SK-N-SH (cell line): ENCODE results near the gene DLG2. TPM values are rescaled to one million over a fixed set of nuclear protein-coding genes. Genes with fewer than 3 reads are reported as not detected.

ENCODE experiments used
- CTCF ChIA-PET: fragments of 300-600, 350-600 bp; formaldehyde crosslinking; extraction: SDS; loops from one replicate; lab custom pipeline; 2021; lab: Yijun Ruan, JAX
- POLR2A ChIA-PET: fragments of 350-600 bp; sonication (Branson Sonifier 250); formaldehyde crosslinking; extraction: SDS; loops from one replicate; lab custom pipeline; 2020; ENCODE audit warnings: antibody characterized with exemption, inconsistent platforms; lab: Yijun Ruan, JAX
- DNase-seq: peaks from one replicate; pipeline ENCODE4 v3.0.0; 2012
- H2AFZ ChIP-seq: fragments of 200-600 bp; sonication (generic); 2 replicates; pipeline ENCODE4 v1.8.1; 2016; ENCODE audit warnings: antibody characterized with exemption, mild to moderate bottlenecking, low read depth
- H3F3A ChIP-seq: fragments of 200-600 bp; sonication (generic); replicated peaks from 2 replicates; pipeline ENCODE3; 2016; ENCODE audit warnings: antibody characterized with exemption, mild to moderate bottlenecking; ENCODE audit not compliant: insufficient read depth
- H3K27ac ChIP-seq, 2 experiments: fragments of 200-500 bp in 1 of 2; fragments of 200-600 bp in 1 of 2; sonication (Bioruptor generic) in 1 of 2; sonication (generic), shearing (Covaris generic) in 1 of 2; 2 replicates each; pipeline versions ENCODE4 v1.5.1 to v1.6.1; 2014 to 2016; ENCODE audit warnings: low read depth in 2 of 2, inconsistent platforms in 1 of 2, low read length in 1 of 2, mild to moderate bottlenecking in 1 of 2, mixed read lengths in 1 of 2
- H3K27me3 ChIP-seq: fragments of 200-600 bp; sonication (generic), shearing (Covaris generic); 2 replicates; pipeline ENCODE4 v1.6.1; 2016; ENCODE audit warnings: mixed run types; ENCODE audit not compliant: insufficient read depth
- H3K36me3 ChIP-seq, 2 experiments: fragments of 200-500 bp in 1 of 2; fragments of 200-600 bp in 1 of 2; sonication (Bioruptor generic) in 1 of 2; sonication (generic) in 1 of 2; replicated peaks in 1 of 2; 2 replicates each; pipeline versions ENCODE3 to v1.5.1; 2014 to 2016; ENCODE audit warnings: low read length in 1 of 2, mild to moderate bottlenecking in 1 of 2; ENCODE audit not compliant: insufficient read depth in 2 of 2, control insufficient read depth in 1 of 2
- H3K4me1 ChIP-seq, 2 experiments: fragments of 200-500 bp in 1 of 2; fragments of 200-600 bp in 1 of 2; sonication (Bioruptor generic) in 1 of 2; sonication (generic), shearing (Covaris generic) in 1 of 2; 2 replicates each; pipeline versions ENCODE4 v1.5.1 to v1.6.1; 2014 to 2016; ENCODE audit warnings: low read depth in 1 of 2, low read length in 1 of 2, mixed run types in 1 of 2; ENCODE audit not compliant: insufficient read depth in 2 of 2, control insufficient read depth in 1 of 2
- H3K4me2 ChIP-seq: fragments of 200-600 bp; sonication (generic), shearing (Covaris generic); 2 replicates; pipeline ENCODE4 v1.6.1; 2017; ENCODE audit warnings: mixed run types
- H3K4me3 ChIP-seq, 2 experiments: fragments of 200-500 bp in 1 of 2; fragments of 200-600 bp in 1 of 2; sonication (Bioruptor generic) in 1 of 2; sonication (generic), shearing (Covaris generic) in 1 of 2; 2 replicates each; pipeline versions ENCODE4 v1.5.1 to v1.8.1; 2014 to 2016; ENCODE audit warnings: low read depth in 2 of 2, inconsistent platforms in 1 of 2, low read length in 1 of 2, mild to moderate bottlenecking in 1 of 2, mixed read lengths in 1 of 2, moderate library complexity in 1 of 2
- H3K79me2 ChIP-seq: fragments of 200-600 bp; sonication (generic); 2 replicates; pipeline ENCODE4 v1.8.1; 2017; ENCODE audit warnings: mild to moderate bottlenecking; ENCODE audit not compliant: insufficient read depth
- H3K9ac ChIP-seq: fragments of 200-600 bp; sonication (generic); 2 replicates; pipeline ENCODE4 v1.6.1; 2017; ENCODE audit warnings: mixed run types
- H3K9me2 ChIP-seq: fragments of 200-600 bp; sonication (generic); 2 replicates; pipeline ENCODE4 v1.6.1; 2017; ENCODE audit warnings: mixed run types
- H3K9me3 ChIP-seq: fragments of 200-600 bp; sonication (generic); 2 replicates; pipeline ENCODE4 v1.6.1; 2017; ENCODE audit warnings: mixed run types, mild to moderate bottlenecking, moderate library complexity
- H4K20me1 ChIP-seq: fragments of 200-600 bp; sonication (generic); 2 replicates; pipeline ENCODE4 v1.6.1; 2017; ENCODE audit warnings: mild to moderate bottlenecking, mixed run types; ENCODE audit not compliant: insufficient read depth
- CHD2 ChIP-seq: fragments of 150-350 bp; IDR thresholded peaks from 2 replicates; pipeline ENCODE4 v1.6.1; 2018; ENCODE audit warnings: low read length; ENCODE audit not compliant: partially characterized antibody
- ELF1 ChIP-seq: IDR thresholded peaks from 2 replicates; pipeline ENCODE4 v1.4.0; 2012
- EZH2phosphoT487 ChIP-seq: fragments of 200-600 bp; sonication (generic); IDR thresholded peaks from 2 replicates; pipeline ENCODE4 v1.6.1; 2017; ENCODE audit warnings: low read depth, mixed run types, mild to moderate bottlenecking, antibody characterized with exemption, moderate library complexity, borderline replicate concordance
- FOXJ3 ChIP-seq: sonication (generic); formaldehyde crosslinking; IDR thresholded peaks from 2 replicates; pipeline ENCODE4 v1.5.1; 2020; ENCODE audit warnings: mild to moderate bottlenecking, missing genetic modification reagents
- FOXM1 ChIP-seq: IDR thresholded peaks from 2 replicates; pipeline ENCODE4 v1.4.0; 2012; ENCODE audit warnings: low read depth, mild to moderate bottlenecking
- GATA2 ChIP-seq: sonication (generic); formaldehyde crosslinking; IDR thresholded peaks from 2 replicates; pipeline ENCODE4 v1.5.0; 2020; ENCODE audit warnings: mild to moderate bottlenecking, missing genetic modification reagents
- IRF3 ChIP-seq: fragments of 150-350 bp; IDR thresholded peaks from 2 replicates; pipeline ENCODE4 v1.6.1; 2016; ENCODE audit warnings: mild to moderate bottlenecking, low read depth, low read length
- JUND ChIP-seq: IDR thresholded peaks from 2 replicates; pipeline ENCODE4 v1.4.0; 2012
- NFIC ChIP-seq: IDR thresholded peaks from 2 replicates; pipeline ENCODE4 v1.4.0; 2012; ENCODE audit warnings: borderline replicate concordance
- NRF1 ChIP-seq: IDR thresholded peaks from 2 replicates; pipeline ENCODE4 v1.6.1; 2012; ENCODE audit warnings: low read depth, mild to moderate bottlenecking, low read length
- PBX3 ChIP-seq: IDR thresholded peaks from 2 replicates; pipeline ENCODE4; 2012
- RCOR1 ChIP-seq: fragments of 150-350 bp; IDR thresholded peaks from 2 replicates; pipeline ENCODE4 v1.6.1; 2017; ENCODE audit warnings: antibody characterized with exemption, low read length
- REST ChIP-seq: IDR thresholded peaks from 2 replicates; pipeline ENCODE4 v1.6.1; 2012; ENCODE audit warnings: mild to moderate bottlenecking, low read depth, low read length, moderate library complexity
- SIN3A ChIP-seq: IDR thresholded peaks from 2 replicates; pipeline ENCODE4 v1.6.1; 2012; ENCODE audit warnings: low read depth, mild to moderate bottlenecking, low read length, moderate library complexity, borderline replicate concordance
- TEAD4 ChIP-seq: IDR thresholded peaks from 2 replicates; pipeline ENCODE4 v1.4.0; 2012; ENCODE audit warnings: mild to moderate bottlenecking, borderline replicate concordance; ENCODE audit not compliant: insufficient read depth
- WGBS: methylation state at CpG from one replicate; pipeline ENCODE4 v1.1.6; 2017; ENCODE audit warnings: low lambda C conversion rate; 5-methylcytosine and 5-hydroxymethylcytosine counted together
- polyA plus RNA-seq, 3 experiments: library from polyadenylated mRNA; depleted of rRNA; stranded (reverse); fragments of >200 nt; gene quantifications; 2 replicates each; pipeline ENCODE4 v1.2.3, GENCODE V29; 2012
- TF ChIP-seq, protein P1 (sequence below): IDR thresholded peaks from 2 replicates; pipeline ENCODE4 v1.4.0; 2012; ENCODE audit warnings: low read depth, borderline replicate concordance
- TF ChIP-seq, protein P2 (sequence below): fragments of 150-350 bp; IDR thresholded peaks from 2 replicates; pipeline ENCODE4 v1.6.1; 2017; ENCODE audit warnings: antibody characterized with exemption, low read length, low read depth, borderline replicate concordance
- TF ChIP-seq, protein P3 (sequence below): fragments of 200-600 bp; sonication (generic); IDR thresholded peaks from 2 replicates; pipeline ENCODE4 v1.6.1; 2017; ENCODE audit warnings: antibody characterized with exemption, mild to moderate bottlenecking, moderate library complexity

The DLG2 gene
- polyA plus RNA-seq, 1 of the 3 experiments (the other 2 are of a cell fraction) = 0.21 TPM

DNA sequence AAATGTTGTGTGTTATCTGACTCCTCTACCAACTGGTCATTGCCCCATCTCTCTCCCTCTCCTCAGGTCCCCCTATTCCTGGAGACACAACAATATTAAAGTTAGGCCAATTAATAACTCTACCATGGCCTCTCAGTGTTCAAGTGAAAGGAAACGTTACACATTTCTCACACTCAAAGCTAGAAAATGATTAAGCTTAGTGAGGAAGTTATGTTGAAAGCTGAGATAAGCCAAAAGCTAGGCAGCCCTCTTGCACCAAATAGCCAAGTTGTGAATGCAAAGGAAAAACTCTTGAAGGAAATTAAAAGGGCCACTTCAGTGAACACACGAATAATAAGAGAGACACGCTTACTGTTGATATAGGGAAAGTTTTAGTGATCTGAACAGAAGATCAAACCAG lies 6.9 kb downstream of the DLG2 start (continued):
- TF ChIP-seq, protein P1, sequence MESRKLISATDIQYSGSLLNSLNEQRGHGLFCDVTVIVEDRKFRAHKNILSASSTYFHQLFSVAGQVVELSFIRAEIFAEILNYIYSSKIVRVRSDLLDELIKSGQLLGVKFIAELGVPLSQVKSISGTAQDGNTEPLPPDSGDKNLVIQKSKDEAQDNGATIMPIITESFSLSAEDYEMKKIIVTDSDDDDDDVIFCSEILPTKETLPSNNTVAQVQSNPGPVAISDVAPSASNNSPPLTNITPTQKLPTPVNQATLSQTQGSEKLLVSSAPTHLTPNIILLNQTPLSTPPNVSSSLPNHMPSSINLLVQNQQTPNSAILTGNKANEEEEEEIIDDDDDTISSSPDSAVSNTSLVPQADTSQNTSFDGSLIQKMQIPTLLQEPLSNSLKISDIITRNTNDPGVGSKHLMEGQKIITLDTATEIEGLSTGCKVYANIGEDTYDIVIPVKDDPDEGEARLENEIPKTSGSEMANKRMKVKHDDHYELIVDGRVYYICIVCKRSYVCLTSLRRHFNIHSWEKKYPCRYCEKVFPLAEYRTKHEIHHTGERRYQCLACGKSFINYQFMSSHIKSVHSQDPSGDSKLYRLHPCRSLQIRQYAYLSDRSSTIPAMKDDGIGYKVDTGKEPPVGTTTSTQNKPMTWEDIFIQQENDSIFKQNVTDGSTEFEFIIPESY = no peak
- TF ChIP-seq REST (no peak), PBX3 (no peak), FOXM1 (no peak)

DNA sequence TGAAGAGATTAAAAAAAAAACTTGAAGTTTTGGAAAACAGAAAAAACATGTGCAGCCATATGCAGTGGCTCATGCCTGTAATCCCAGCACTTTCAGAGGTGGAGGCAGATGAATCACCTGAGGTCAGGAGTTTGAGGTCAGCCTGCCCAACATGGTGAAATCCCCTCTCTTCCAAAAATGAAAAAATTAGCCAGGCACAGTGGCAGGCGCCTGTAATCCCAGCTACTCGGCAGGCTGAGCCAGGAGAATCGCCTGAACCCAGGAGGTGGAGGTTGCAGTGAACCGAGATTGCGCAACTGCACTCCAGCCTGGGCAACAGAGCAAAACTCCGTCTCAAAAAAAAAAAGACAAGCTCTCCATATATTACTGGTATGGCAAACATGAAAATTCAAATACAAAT lies 7.6 kb downstream of the DLG2 start:
- Histone ChIP-seq H3K27me3 (no peaks in the 10 kb centered on the region), H2AFZ (no peak overlapping the region), H3K4me2 (no peak overlapping the region), H4K20me1 (no peaks in the 10 kb centered on the region), H3K4me3 (no peak overlapping the region), H3F3A (no peaks in the 10 kb centered on the region), H3K36me3 (no peaks in the 10 kb centered on the region), H3K27ac (no peak overlapping the region), H3K9me3 (no peaks in the 10 kb centered on the region), H3K9me2 (no peaks in the 10 kb centered on the region), H3K4me1 (no peaks in the 10 kb centered on the region), H3K79me2 (no peaks in the 10 kb centered on the region), H3K9ac (no peak overlapping the region)
- WGBS = 63% methylated on average over 6 of the region's 6 CpGs
- ChIA-PET POLR2A (no interaction called here), CTCF (interaction anchor here (0.6 to 1.4 kb wide), 2 partner anchors 190 to 833 kb away, joined by 3 read pairs; no protein-coding TSS in a partner anchor)
- no peak for DNase-seq
- no peak for TF ChIP-seq ELF1
- no peak for TF ChIP-seq EZH2phosphoT487
- TF ChIP-seq FOXJ3 (CRISPR knock-in tag) = no peak
- TF ChIP-seq, protein P1 = no peak
- no peak for TF ChIP-seq SIN3A
- no peak for TF ChIP-seq JUND
- TF ChIP-seq, protein P2, sequence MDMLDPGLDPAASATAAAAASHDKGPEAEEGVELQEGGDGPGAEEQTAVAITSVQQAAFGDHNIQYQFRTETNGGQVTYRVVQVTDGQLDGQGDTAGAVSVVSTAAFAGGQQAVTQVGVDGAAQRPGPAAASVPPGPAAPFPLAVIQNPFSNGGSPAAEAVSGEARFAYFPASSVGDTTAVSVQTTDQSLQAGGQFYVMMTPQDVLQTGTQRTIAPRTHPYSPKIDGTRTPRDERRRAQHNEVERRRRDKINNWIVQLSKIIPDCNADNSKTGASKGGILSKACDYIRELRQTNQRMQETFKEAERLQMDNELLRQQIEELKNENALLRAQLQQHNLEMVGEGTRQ = no peak
- no peak for TF ChIP-seq RCOR1
- TF ChIP-seq GATA2 (CRISPR knock-in tag) = no peak
- TF ChIP-seq NRF1 = no peak
- no peak for TF ChIP-seq IRF3
- no peak for TF ChIP-seq CHD2
- TF ChIP-seq NFIC = no peak
- TF ChIP-seq TEAD4 = no peak
- TF ChIP-seq, protein P3, sequence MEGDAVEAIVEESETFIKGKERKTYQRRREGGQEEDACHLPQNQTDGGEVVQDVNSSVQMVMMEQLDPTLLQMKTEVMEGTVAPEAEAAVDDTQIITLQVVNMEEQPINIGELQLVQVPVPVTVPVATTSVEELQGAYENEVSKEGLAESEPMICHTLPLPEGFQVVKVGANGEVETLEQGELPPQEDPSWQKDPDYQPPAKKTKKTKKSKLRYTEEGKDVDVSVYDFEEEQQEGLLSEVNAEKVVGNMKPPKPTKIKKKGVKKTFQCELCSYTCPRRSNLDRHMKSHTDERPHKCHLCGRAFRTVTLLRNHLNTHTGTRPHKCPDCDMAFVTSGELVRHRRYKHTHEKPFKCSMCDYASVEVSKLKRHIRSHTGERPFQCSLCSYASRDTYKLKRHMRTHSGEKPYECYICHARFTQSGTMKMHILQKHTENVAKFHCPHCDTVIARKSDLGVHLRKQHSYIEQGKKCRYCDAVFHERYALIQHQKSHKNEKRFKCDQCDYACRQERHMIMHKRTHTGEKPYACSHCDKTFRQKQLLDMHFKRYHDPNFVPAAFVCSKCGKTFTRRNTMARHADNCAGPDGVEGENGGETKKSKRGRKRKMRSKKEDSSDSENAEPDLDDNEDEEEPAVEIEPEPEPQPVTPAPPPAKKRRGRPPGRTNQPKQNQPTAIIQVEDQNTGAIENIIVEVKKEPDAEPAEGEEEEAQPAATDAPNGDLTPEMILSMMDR = no peak
